ENCODE results near the gene CTDSP1.
A peak's percentile ranks its signal among the peaks of the same experiment; 100 is the strongest.

Gene CTDSP1

GRCh38 chr2:218399391-218400166, at the start of gene CTDSP1:
CTDSP1 (plus strand) TSS chr2:218399868; CDS start chr2:218400091, 223 bp downstream.
- peak; percentile 91 for DNase-seq

GRCh38 chr2:218354045-218354444, 45.6 kb upstream of the CTDSP1 start:
- DNase-seq, result no peak

GRCh38 chr2:218354850-218355443, 44.7 kb upstream of the CTDSP1 start:
- no peak for DNase-seq

GRCh38 chr2:218357236-218358177, 42.2 kb upstream of the CTDSP1 start:
- DNase-seq, result no peak

- DNase-seq, result no peak
Observed at GRCh38 chr2:218360453-218360852, 39.2 kb upstream of the CTDSP1 start.

- no peak for DNase-seq
Observed at GRCh38 chr2:218362606-218363005, 37.1 kb upstream of the CTDSP1 start.

- DNase-seq, result no peak
Observed at GRCh38 chr2:218363736-218364135, 35.9 kb upstream of the CTDSP1 start.

- no peak for DNase-seq
Observed at GRCh38 chr2:218364196-218364595, 35.5 kb upstream of the CTDSP1 start.

- DNase-seq, result no peak
Observed at GRCh38 chr2:218366621-218367414, 32.9 kb upstream of the CTDSP1 start.

- peak; percentile 63 for DNase-seq
Observed at GRCh38 chr2:218367415-218368149, 32.1 kb upstream of the CTDSP1 start.

GRCh38 chr2:218368150-218368528, 31.5 kb upstream of the CTDSP1 start:
- DNase-seq, result no peak

GRCh38 chr2:218368621-218369153, 31.0 kb upstream of the CTDSP1 start:
- DNase-seq, result no peak

- no peak for DNase-seq
Observed at GRCh38 chr2:218369330-218369729, 30.3 kb upstream of the CTDSP1 start.

GRCh38 chr2:218370410-218371063, 29.1 kb upstream of the CTDSP1 start:
- no peak for DNase-seq

- DNase-seq, result no peak
Observed at GRCh38 chr2:218371983-218372350, 27.7 kb upstream of the CTDSP1 start.

- no peak for DNase-seq
Observed at GRCh38 chr2:218374795-218375194, 24.9 kb upstream of the CTDSP1 start.

- no peak for DNase-seq
Observed at GRCh38 chr2:218375212-218375611, 24.5 kb upstream of the CTDSP1 start.

GRCh38 chr2:218378053-218378452, 21.6 kb upstream of the CTDSP1 start:
- DNase-seq, result no peak

GRCh38 chr2:218381916-218382366, 17.7 kb upstream of the CTDSP1 start, which contains the start of gene SLC11A1:
SLC11A1 (plus strand) TSS chr2:218382273; CDS start chr2:218382369, 96 bp downstream.
- no peak for DNase-seq

- DNase-seq, result no peak
Observed at GRCh38 chr2:218382785-218383184, 16.9 kb upstream of the CTDSP1 start.

All from stimulated activated naive CD4-positive, alpha-beta T cell treated with Interleukin-2 at 50 U/mL for 16 hours (primary cell).